HepG2 (cell line): ENCODE data around the gene NFKBIA. TPM values are rescaled to one million over a fixed set of nuclear protein-coding genes. Genes with fewer than 3 reads are reported as not detected.

Source experiments
- AGO2 ChIP-seq: fragments of 200-400 bp; formaldehyde crosslinking; optimal IDR thresholded peaks from 2 replicates; pipeline ENCODE3; 2017; ENCODE audit warnings: mild to moderate bottlenecking, low read depth, low read length, moderate library complexity
- CBX2 ChIP-seq, 2 experiments: fragments of 200-600 bp in 1 of 2; sonication (generic); formaldehyde crosslinking in 1 of 2; IDR thresholded peaks; 2 replicates each; pipeline versions ENCODE4 v1.7.0 to v1.8.1; 2018 to 2022; ENCODE audit warnings: low read depth in 2 of 2, low read length in 1 of 2, mild to moderate bottlenecking in 1 of 2, missing genetic modification reagents in 1 of 2
- EP300 ChIP-seq, 3 experiments: sonication (generic) in 1 of 3; formaldehyde crosslinking in 1 of 3; IDR thresholded peaks; 2 replicates each; pipeline versions ENCODE4 v1.5.1 to v1.6.1; 2011 to 2020; ENCODE audit warnings: low read depth in 2 of 3, low read length in 2 of 3, borderline replicate concordance in 1 of 3, improper control_type of control experiment in 1 of 3, mild to moderate bottlenecking in 1 of 3, missing genetic modification reagents in 1 of 3, moderate library complexity in 1 of 3
- FOXK2 ChIP-seq: fragments of 450-650 bp; IDR thresholded peaks from 2 replicates; pipeline ENCODE4 v1.6.1; 2016
- NR2F6 ChIP-seq, 2 experiments: IDR thresholded peaks; 2 replicates each; pipeline ENCODE4 v1.6.1; 2016; ENCODE audit warnings: antibody characterized with exemption in 1 of 2, mild to moderate bottlenecking in 1 of 2
- RBAK ChIP-seq: sonication (generic); formaldehyde crosslinking; IDR thresholded peaks from 2 replicates; pipeline ENCODE4 v1.5.1; 2020; ENCODE audit warnings: mild to moderate bottlenecking, missing genetic modification reagents
- ZFP36L1 ChIP-seq: sonication (generic); formaldehyde crosslinking; IDR thresholded peaks from 2 replicates; pipeline ENCODE4 v1.8.0; 2022; ENCODE audit warnings: mild to moderate bottlenecking, missing genetic modification reagents, moderate library complexity
- ZNF10 ChIP-seq: sonication (generic); formaldehyde crosslinking; IDR thresholded peaks from 2 replicates; pipeline ENCODE4 v1.4.0; 2020; ENCODE audit warnings: mild to moderate bottlenecking, low read depth, missing genetic modification reagents, borderline replicate concordance
- ZNF230 ChIP-seq: sonication (generic); formaldehyde crosslinking; IDR thresholded peaks from 2 replicates; pipeline ENCODE4 v1.4.0; 2020; ENCODE audit warnings: mild to moderate bottlenecking, missing genetic modification reagents
- ZNF749 ChIP-seq: sonication (generic); formaldehyde crosslinking; IDR thresholded peaks from 2 replicates; pipeline ENCODE4 v1.8.0; 2022; ENCODE audit warnings: mild to moderate bottlenecking, missing genetic modification reagents, moderate library complexity, borderline replicate concordance
- ZNF891 ChIP-seq: sonication (generic); formaldehyde crosslinking; IDR thresholded peaks from 2 replicates; pipeline ENCODE4 v1.5.0; 2020; ENCODE audit warnings: mild to moderate bottlenecking, missing genetic modification reagents
- polyA plus RNA-seq, 8 experiments: library from polyadenylated mRNA; depleted of rRNA in 3 of 8; stranded (reverse) in 7 of 8; unstranded in 1 of 8; fragments of >200 nt; fragmentation: Illumina TruSeq in 4 of 8; extraction: Trizol in 4 of 8; gene quantifications; 2 replicates each; pipeline versions ENCODE4 v1.2.1 to v1.2.3, GENCODE V29; 2011 to 2016; ENCODE audit warnings: low read depth in 4 of 8, missing spikeins in 1 of 8, mixed read lengths in 1 of 8; ENCODE audit not compliant: insufficient read depth in 1 of 8
- total RNA-seq, 5 experiments: library from RNA; depleted of rRNA; stranded (reverse); fragments of >200 nt; fragmentation: Illumina TruSeq; extraction: Trizol; gene quantifications; 2 replicates each; pipeline ENCODE4 v1.2.3, GENCODE V29; 2016; ENCODE audit warnings: low read depth in 1 of 5
- TF ChIP-seq, protein P1 (sequence below): sonication (generic); formaldehyde crosslinking; IDR thresholded peaks from 2 replicates; pipeline ENCODE4 v1.4.0; 2020; ENCODE audit warnings: missing genetic modification reagents
- TF ChIP-seq, protein P2 (sequence below): sonication (generic); formaldehyde crosslinking; IDR thresholded peaks from 2 replicates; pipeline ENCODE4 v1.5.1; 2020; ENCODE audit warnings: mild to moderate bottlenecking, missing genetic modification reagents, moderate library complexity
- TF ChIP-seq, protein P3 (sequence below): sonication (generic); formaldehyde crosslinking; conservative IDR thresholded peaks from 2 replicates; pipeline ENCODE4 v1.4.0; 2020; ENCODE audit warnings: missing genetic modification reagents
- TF ChIP-seq, protein P4 (sequence below): sonication (generic); formaldehyde crosslinking; conservative IDR thresholded peaks from 2 replicates; pipeline ENCODE4 v1.8.1; 2023; ENCODE audit warnings: missing genetic modification reagents
- TF ChIP-seq, protein P5 (sequence below): IDR thresholded peaks from 2 replicates; pipeline ENCODE4 v1.6.1; 2016; ENCODE audit warnings: mild to moderate bottlenecking, missing biosample characterization, missing genetic modification reagents
- TF ChIP-seq, protein P6 (sequence below): sonication (generic); formaldehyde crosslinking; IDR thresholded peaks from 2 replicates; pipeline ENCODE4 v1.5.0; 2020; ENCODE audit warnings: missing genetic modification reagents, mild to moderate bottlenecking, borderline replicate concordance

The NFKBIA gene
- total and polyA plus RNA-seq, 2 of the 13 experiments (the other 11 are each of a cell fraction or from before 2014, with no cell fraction given) = 197 to 319 TPM

DNA sequence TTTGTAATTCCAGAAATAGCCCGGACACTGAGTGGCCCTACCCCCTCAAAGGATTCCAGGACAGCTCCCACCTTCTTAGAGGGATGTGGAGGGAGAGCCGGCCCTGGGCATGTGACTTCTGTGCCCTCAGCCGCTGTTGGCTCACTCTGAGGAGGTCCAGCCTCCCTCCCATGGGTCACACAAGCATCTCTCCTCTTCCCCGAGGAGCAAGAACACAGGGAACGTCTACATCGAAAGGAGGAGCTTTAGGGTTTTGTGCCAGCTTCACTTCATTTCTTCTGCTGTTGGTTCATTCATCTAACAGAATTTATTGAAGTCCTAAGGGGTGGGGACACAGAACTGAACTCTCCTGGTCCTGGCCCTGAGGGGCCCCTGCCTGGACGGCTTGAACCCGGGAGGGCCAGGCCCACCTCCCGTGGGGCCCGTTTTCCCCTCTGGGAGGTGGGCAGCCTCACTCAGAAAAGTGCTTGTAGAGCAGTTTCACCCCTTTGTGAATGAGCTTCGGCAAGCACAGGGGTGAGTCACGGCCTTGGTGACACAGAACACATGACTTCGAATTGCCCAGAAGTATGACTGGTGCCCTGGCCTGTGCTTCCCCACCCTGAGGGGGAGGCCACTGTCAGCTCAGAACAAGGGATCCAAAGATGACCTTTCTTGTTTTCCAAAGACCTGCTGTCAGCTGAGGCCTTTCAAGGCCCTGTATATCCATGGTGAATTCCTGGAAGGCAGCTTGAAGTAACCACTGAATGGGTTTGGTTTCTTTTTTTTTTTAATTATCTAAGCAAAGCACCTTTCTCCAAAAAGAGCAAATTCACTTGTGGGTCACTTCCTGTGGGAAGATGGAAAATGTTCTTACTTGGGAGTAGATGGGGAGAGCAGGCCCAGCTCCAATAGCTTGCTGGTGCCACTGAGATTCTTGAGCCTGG lies 39.2 kb downstream of the NFKBIA start (continued):
- TF ChIP-seq, protein P1, sequence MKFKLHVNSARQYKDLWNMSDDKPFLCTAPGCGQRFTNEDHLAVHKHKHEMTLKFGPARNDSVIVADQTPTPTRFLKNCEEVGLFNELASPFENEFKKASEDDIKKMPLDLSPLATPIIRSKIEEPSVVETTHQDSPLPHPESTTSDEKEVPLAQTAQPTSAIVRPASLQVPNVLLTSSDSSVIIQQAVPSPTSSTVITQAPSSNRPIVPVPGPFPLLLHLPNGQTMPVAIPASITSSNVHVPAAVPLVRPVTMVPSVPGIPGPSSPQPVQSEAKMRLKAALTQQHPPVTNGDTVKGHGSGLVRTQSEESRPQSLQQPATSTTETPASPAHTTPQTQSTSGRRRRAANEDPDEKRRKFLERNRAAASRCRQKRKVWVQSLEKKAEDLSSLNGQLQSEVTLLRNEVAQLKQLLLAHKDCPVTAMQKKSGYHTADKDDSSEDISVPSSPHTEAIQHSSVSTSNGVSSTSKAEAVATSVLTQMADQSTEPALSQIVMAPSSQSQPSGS (CRISPR knock-in tag) = 0 out of 2 replicates have a peak, but pooled peaks have one; percentile 45
- TF ChIP-seq, protein P2, sequence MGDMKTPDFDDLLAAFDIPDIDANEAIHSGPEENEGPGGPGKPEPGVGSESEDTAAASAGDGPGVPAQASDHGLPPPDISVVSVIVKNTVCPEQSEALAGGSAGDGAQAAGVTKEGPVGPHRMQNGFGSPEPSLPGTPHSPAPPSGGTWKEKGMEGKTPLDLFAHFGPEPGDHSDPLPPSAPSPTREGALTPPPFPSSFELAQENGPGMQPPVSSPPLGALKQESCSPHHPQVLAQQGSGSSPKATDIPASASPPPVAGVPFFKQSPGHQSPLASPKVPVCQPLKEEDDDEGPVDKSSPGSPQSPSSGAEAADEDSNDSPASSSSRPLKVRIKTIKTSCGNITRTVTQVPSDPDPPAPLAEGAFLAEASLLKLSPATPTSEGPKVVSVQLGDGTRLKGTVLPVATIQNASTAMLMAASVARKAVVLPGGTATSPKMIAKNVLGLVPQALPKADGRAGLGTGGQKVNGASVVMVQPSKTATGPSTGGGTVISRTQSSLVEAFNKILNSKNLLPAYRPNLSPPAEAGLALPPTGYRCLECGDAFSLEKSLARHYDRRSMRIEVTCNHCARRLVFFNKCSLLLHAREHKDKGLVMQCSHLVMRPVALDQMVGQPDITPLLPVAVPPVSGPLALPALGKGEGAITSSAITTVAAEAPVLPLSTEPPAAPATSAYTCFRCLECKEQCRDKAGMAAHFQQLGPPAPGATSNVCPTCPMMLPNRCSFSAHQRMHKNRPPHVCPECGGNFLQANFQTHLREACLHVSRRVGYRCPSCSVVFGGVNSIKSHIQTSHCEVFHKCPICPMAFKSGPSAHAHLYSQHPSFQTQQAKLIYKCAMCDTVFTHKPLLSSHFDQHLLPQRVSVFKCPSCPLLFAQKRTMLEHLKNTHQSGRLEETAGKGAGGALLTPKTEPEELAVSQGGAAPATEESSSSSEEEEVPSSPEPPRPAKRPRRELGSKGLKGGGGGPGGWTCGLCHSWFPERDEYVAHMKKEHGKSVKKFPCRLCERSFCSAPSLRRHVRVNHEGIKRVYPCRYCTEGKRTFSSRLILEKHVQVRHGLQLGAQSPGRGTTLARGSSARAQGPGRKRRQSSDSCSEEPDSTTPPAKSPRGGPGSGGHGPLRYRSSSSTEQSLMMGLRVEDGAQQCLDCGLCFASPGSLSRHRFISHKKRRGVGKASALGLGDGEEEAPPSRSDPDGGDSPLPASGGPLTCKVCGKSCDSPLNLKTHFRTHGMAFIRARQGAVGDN (CRISPR knock-in tag) = peak; percentile 99
- TF ChIP-seq, protein P3, sequence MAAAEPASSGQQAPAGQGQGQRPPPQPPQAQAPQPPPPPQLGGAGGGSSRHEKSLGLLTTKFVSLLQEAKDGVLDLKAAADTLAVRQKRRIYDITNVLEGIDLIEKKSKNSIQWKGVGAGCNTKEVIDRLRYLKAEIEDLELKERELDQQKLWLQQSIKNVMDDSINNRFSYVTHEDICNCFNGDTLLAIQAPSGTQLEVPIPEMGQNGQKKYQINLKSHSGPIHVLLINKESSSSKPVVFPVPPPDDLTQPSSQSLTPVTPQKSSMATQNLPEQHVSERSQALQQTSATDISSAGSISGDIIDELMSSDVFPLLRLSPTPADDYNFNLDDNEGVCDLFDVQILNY (CRISPR knock-in tag) = no peak
- TF ChIP-seq RBAK (CRISPR knock-in tag) = 0 out of 2 replicates have a peak, but pooled peaks have one; percentile 65
- TF ChIP-seq ZFP36L1 = peak; percentile 99
- peak; percentile 73 to 75; a peak in 3 of 4 replicates for TF ChIP-seq EP300 (IDR thresholded peaks at IDR 0.05; ENCODE audit: low read depth in 2 of 2, low read length in 2 of 2)
- TF ChIP-seq EP300 (CRISPR knock-in tag; IDR thresholded peaks at IDR 0.05; ENCODE audit: borderline replicate concordance) = peak; percentile 45
- peak; percentile 92 for TF ChIP-seq NR2F6 (IDR thresholded peaks at IDR 0.05)
- peak; percentile 98 for TF ChIP-seq NR2F6 (CRISPR knock-in tag; IDR thresholded peaks at IDR 0.05)
- no peak for TF ChIP-seq ZNF891 (CRISPR knock-in tag)
- TF ChIP-seq CBX2 (IDR thresholded peaks at IDR 0.05; ENCODE audit: low read depth, low read length) = no peak
- TF ChIP-seq CBX2 (CRISPR knock-in tag; IDR thresholded peaks at IDR 0.05; ENCODE audit: low read depth) = peak; percentile 35
- TF ChIP-seq FOXK2 = no peak
- peak; percentile 96; the same call in 1 of the 2 replicates for TF ChIP-seq ZNF230 (CRISPR knock-in tag)
- TF ChIP-seq, protein P4, sequence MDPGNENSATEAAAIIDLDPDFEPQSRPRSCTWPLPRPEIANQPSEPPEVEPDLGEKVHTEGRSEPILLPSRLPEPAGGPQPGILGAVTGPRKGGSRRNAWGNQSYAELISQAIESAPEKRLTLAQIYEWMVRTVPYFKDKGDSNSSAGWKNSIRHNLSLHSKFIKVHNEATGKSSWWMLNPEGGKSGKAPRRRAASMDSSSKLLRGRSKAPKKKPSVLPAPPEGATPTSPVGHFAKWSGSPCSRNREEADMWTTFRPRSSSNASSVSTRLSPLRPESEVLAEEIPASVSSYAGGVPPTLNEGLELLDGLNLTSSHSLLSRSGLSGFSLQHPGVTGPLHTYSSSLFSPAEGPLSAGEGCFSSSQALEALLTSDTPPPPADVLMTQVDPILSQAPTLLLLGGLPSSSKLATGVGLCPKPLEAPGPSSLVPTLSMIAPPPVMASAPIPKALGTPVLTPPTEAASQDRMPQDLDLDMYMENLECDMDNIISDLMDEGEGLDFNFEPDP (CRISPR knock-in tag) = no peak
- TF ChIP-seq, protein P5, sequence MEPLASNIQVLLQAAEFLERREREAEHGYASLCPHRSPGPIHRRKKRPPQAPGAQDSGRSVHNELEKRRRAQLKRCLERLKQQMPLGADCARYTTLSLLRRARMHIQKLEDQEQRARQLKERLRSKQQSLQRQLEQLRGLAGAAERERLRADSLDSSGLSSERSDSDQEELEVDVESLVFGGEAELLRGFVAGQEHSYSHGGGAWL (CRISPR knock-in tag) = peak; percentile 97
- TF ChIP-seq, protein P6, sequence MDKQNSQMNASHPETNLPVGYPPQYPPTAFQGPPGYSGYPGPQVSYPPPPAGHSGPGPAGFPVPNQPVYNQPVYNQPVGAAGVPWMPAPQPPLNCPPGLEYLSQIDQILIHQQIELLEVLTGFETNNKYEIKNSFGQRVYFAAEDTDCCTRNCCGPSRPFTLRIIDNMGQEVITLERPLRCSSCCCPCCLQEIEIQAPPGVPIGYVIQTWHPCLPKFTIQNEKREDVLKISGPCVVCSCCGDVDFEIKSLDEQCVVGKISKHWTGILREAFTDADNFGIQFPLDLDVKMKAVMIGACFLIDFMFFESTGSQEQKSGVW (CRISPR knock-in tag) = no peak
- TF ChIP-seq ZNF749 (CRISPR knock-in tag) = peak; percentile 82; the same call in 1 of the 2 replicates
- TF ChIP-seq AGO2 = no peak
- TF ChIP-seq ZNF10 (CRISPR knock-in tag) = no peak
